ENCODE data around the gene RUNDC3A. TPM values are rescaled to one million over a fixed set of nuclear protein-coding genes. Genes with fewer than 3 reads are reported as not detected.

RUNDC3A gene
- total RNA-seq, 3 donors from 2014 or later (not counting 1 experiment from before 2014, with no cell fraction given), result 0.31 to 0.48 TPM; not detected in 1

GRCh38 chr17:44322236-44322895 is 14.0 kb downstream of the RUNDC3A start:
- WGBS (ENCODE audit: insufficient coverage), result 99% methylated on average over 11 of the region's 11 CpGs
- Mint-ChIP-seq H3K4me3 (no peak overlapping the region), H3K27ac (no peak overlapping the region), H3K4me1 (peaks cover 5 to 26% of the 10 kb centered on the region in 2 donors), H3K9me3 (no peaks in the 10 kb centered on the region), H3K27me3 (ENCODE audit: low read depth in 2 of 2) (peaks cover 4 to 5% of the 10 kb centered on the region in 2 donors), H3K36me3 (no peaks in the 10 kb centered on the region)
- Histone ChIP-seq H3K9me3 (ENCODE audit: control insufficient read depth, insufficient read depth, low read length) (no peaks in the 10 kb centered on the region), H3K4me1 (ENCODE audit: control insufficient read depth, insufficient read depth, low read length) (peaks cover 37% of the 10 kb centered on the region), H3K4me3 (ENCODE audit: low read length) (no peak overlapping the region), H3K36me3 (ENCODE audit: control insufficient read depth, insufficient read depth, low read length) (peaks cover 26% of the 10 kb centered on the region), H3K27me3 (ENCODE audit: control insufficient read depth, insufficient read depth, low read length) (no peaks in the 10 kb centered on the region), H3K27ac (ENCODE audit: low read length) (no peak overlapping the region)
- DNase-seq (no peak), ATAC-seq (no peak)
- no peak for TF ChIP-seq CTCF (IDR thresholded peaks at IDR 0.05)
- intact Hi-C loops (cut with micrococcal nuclease), result no loop called here

DNA sequence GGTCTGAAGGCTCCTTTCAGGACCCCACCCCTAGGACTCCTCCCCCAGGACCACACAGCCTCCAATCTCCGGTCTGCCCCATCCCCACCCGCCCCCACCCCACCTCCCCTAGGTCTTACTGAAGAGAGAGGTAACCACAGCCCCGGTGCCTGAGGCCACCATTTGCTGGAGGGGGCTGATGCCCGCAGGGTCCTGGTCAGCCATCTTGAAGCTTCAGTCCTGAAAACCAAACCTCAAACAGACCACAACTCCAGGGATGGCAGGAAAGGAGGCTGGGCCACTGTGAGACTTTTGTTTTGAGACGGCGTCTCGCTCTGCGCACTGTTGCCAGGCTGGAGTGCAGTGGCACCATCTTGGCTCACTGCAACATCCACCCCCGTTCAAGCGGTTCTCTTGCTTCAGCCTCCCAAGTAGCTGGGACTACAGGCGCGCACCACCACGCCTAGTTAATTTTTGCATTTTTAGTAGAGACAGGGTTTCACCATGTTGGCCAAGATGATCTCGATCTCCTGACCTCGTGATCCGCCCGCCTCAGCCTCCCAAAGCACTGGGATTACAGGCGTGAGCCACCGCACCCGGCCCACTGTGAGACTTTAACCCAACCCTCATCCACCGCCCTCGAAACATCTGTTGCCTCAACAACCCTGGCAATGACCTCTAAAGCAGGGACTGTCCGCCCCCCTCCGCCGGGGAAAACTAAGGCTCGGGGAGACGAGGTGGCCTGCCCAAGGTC is 15.1 kb downstream of the RUNDC3A start:
- Histone ChIP-seq H3K4me1 (ENCODE audit: control insufficient read depth, insufficient read depth, low read length) (peaks cover 40% of the 10 kb centered on the region), H3K27me3 (ENCODE audit: control insufficient read depth, insufficient read depth, low read length) (no peaks in the 10 kb centered on the region), H3K36me3 (ENCODE audit: control insufficient read depth, insufficient read depth, low read length) (peaks cover 26% of the 10 kb centered on the region), H3K9me3 (ENCODE audit: control insufficient read depth, insufficient read depth, low read length) (no peaks in the 10 kb centered on the region), H3K27ac (ENCODE audit: low read length) (no peak overlapping the region), H3K4me3 (ENCODE audit: low read length) (peak overlapping the region; percentile 91)
- Mint-ChIP-seq H3K9me3 (no peaks in the 10 kb centered on the region), H3K4me3 (peak overlapping the region; percentile 83), H3K27me3 (ENCODE audit: low read depth in 2 of 2) (no peaks in the 10 kb centered on the region), H3K36me3 (no peaks in the 10 kb centered on the region), H3K27ac (peak overlapping the region; percentile 56 to 58), H3K4me1 (peaks cover 5 to 26% of the 10 kb centered on the region in 2 donors)
- 68% methylated on average over 25 of the region's 27 CpGs for WGBS (ENCODE audit: insufficient coverage)
- intact Hi-C loops (cut with micrococcal nuclease), result no loop called here
- DNase-seq (no peak), ATAC-seq (no peak)
- no peak for TF ChIP-seq CTCF (IDR thresholded peaks at IDR 0.05)

DNA sequence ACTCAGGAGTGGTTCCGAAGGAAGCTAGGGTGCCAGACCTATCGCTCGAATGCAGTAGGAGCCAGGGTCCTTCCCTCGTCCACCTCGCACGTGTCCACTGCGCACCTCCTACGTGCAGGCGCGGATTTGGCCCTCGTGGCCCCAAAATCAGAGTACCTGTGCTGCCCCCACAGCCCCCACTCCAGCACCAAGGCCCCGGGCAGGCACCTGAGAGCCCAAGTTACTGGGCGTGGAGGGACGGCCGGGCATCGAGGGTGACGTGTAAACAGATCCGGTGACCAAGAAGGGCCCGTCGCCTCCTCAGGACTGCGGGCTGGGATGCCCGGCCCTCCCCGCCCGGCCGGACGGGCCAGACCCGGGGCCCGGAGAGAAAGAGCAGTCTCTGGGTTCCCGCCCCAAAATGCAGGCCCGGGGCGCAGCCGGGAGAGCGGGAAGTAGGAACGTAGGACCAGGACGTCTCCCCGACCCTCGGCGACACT is 15.7 kb downstream of the RUNDC3A start:
- ATAC-seq (no peak), DNase-seq (no peak)
- Histone ChIP-seq H3K27ac (ENCODE audit: low read length) (peak overlapping the region; percentile 41), H3K27me3 (ENCODE audit: control insufficient read depth, insufficient read depth, low read length) (no peaks in the 10 kb centered on the region), H3K4me3 (ENCODE audit: low read length) (peak overlapping the region; percentile 91), H3K36me3 (ENCODE audit: control insufficient read depth, insufficient read depth, low read length) (peaks cover 26% of the 10 kb centered on the region), H3K4me1 (ENCODE audit: control insufficient read depth, insufficient read depth, low read length) (peaks cover 40% of the 10 kb centered on the region), H3K9me3 (ENCODE audit: control insufficient read depth, insufficient read depth, low read length) (no peaks in the 10 kb centered on the region)
- no peak for TF ChIP-seq CTCF (IDR thresholded peaks at IDR 0.05)
- H3K4me1 Mint-ChIP-seq, result peaks cover 5 to 26% of the 10 kb centered on the region in 2 donors
- no peaks in the 10 kb centered on the region for H3K27me3 Mint-ChIP-seq (ENCODE audit: low read depth in 2 of 2)
- peak overlapping the region; percentile 56 to 58 for H3K27ac Mint-ChIP-seq
- intact Hi-C loops (cut with micrococcal nuclease), result no loop called here
- H3K4me3 Mint-ChIP-seq, result peak overlapping the region; percentile 83
- no peaks in the 10 kb centered on the region for H3K36me3 Mint-ChIP-seq
- no peaks in the 10 kb centered on the region for H3K9me3 Mint-ChIP-seq
- WGBS (ENCODE audit: insufficient coverage), result 2% methylated on average over 38 of the region's 38 CpGs
